H9 (cell line): ENCODE measurements around the gene PACSIN2. TPM values are rescaled to one million over a fixed set of nuclear protein-coding genes. Genes with fewer than 3 reads are reported as not detected.

Experiments used
- DNase-seq: peaks from one replicate; pipeline ENCODE4 v3.0.0-alpha.2; 2017
- H2AFZ ChIP-seq: one replicate; pipeline ENCODE4 v1.6.1; 2013; ENCODE audit warnings: mild to moderate bottlenecking, low read length, control low read depth, moderate library complexity
- H2AK5ac ChIP-seq: 2 replicates; pipeline ENCODE4 v1.6.1; 2013; ENCODE audit warnings: low read length, control low read depth, mixed read lengths; ENCODE audit not compliant: insufficient read length
- H2BK120ac ChIP-seq: one replicate; pipeline ENCODE4 v1.6.1; 2013; ENCODE audit warnings: low read depth, mild to moderate bottlenecking, low read length, control low read depth, inconsistent platforms; ENCODE audit not compliant: poor library complexity, severe bottlenecking
- H2BK12ac ChIP-seq: 2 replicates; pipeline ENCODE4 v1.6.1; 2013; ENCODE audit warnings: low read length, control low read depth, mixed read lengths, low read depth; ENCODE audit not compliant: insufficient read length
- H2BK15ac ChIP-seq: 2 replicates; pipeline ENCODE4 v1.6.1; 2013; ENCODE audit warnings: low read depth, low read length, control low read depth
- H2BK20ac ChIP-seq: one replicate; pipeline ENCODE4 v1.6.1; 2013; ENCODE audit warnings: low read depth, mild to moderate bottlenecking, low read length, control low read depth, inconsistent platforms; ENCODE audit not compliant: poor library complexity, severe bottlenecking
- H2BK5ac ChIP-seq: 2 replicates; pipeline ENCODE4 v1.6.1; 2013; ENCODE audit warnings: low read length, control low read depth, mixed read lengths; ENCODE audit not compliant: insufficient read length
- H3K14ac ChIP-seq: 2 replicates; pipeline ENCODE4 v1.6.1; 2013; ENCODE audit warnings: low read length, control low read depth; ENCODE audit not compliant: insufficient read depth
- H3K18ac ChIP-seq: 2 replicates; pipeline ENCODE4 v1.6.1; 2013; ENCODE audit warnings: low read depth, mild to moderate bottlenecking, mixed read lengths, low read length, control low read depth; ENCODE audit not compliant: insufficient read length
- H3K23ac ChIP-seq: 2 replicates; pipeline ENCODE4 v1.6.1; 2013; ENCODE audit warnings: low read length, control low read depth, mixed read lengths, low read depth; ENCODE audit not compliant: insufficient read length
- H3K23me2 ChIP-seq: 2 replicates; pipeline ENCODE4 v1.6.1; 2013; ENCODE audit warnings: low read depth, mild to moderate bottlenecking, mixed read lengths, low read length, control low read depth; ENCODE audit not compliant: insufficient read length, poor library complexity, severe bottlenecking
- H3K27ac ChIP-seq: 2 replicates; pipeline ENCODE4 v1.5.1; 2013; ENCODE audit warnings: low read length, control low read depth, mixed read lengths, low read depth; ENCODE audit not compliant: insufficient read length
- H3K27me3 ChIP-seq: 2 replicates; pipeline ENCODE4 v1.6.1; 2013; ENCODE audit warnings: low read length, control low read depth, inconsistent platforms; ENCODE audit not compliant: insufficient read depth
- H3K4ac ChIP-seq: 2 replicates; pipeline ENCODE4 v1.6.1; 2013; ENCODE audit warnings: low read depth, mild to moderate bottlenecking, control low read depth, inconsistent platforms, low read length, moderate library complexity
- H3K4me1 ChIP-seq: 2 replicates; pipeline ENCODE4 v1.6.1; 2013; ENCODE audit warnings: low read length, control low read depth, inconsistent platforms; ENCODE audit not compliant: insufficient read depth
- H3K4me2 ChIP-seq: 2 replicates; pipeline ENCODE4 v1.6.1; 2013; ENCODE audit warnings: low read length, control low read depth, mixed read lengths; ENCODE audit not compliant: insufficient read length, insufficient read depth
- H3K56ac ChIP-seq: 2 replicates; pipeline ENCODE4 v1.6.1; 2013; ENCODE audit warnings: low read depth, mild to moderate bottlenecking, mixed read lengths, low read length, control low read depth; ENCODE audit not compliant: insufficient read length
- H3K79me1 ChIP-seq: 2 replicates; pipeline ENCODE4 v1.6.1; 2013; ENCODE audit warnings: low read depth, mild to moderate bottlenecking, moderate library complexity, low read length, control low read depth, inconsistent platforms; ENCODE audit not compliant: insufficient read depth, poor library complexity, severe bottlenecking
- H3K79me2 ChIP-seq: 2 replicates; pipeline ENCODE4 v1.6.1; 2013; ENCODE audit warnings: low read length, control low read depth, inconsistent platforms; ENCODE audit not compliant: insufficient read depth
- H3K9ac ChIP-seq: 2 replicates; pipeline ENCODE4 v1.6.1; 2013; ENCODE audit warnings: low read length, control low read depth, mixed read lengths; ENCODE audit not compliant: insufficient read length; ENCODE audit errors: extremely low read depth
- H3K9me3 ChIP-seq: one replicate; pipeline ENCODE4 v1.6.1; 2013; ENCODE audit warnings: low read depth, low read length, inconsistent platforms; ENCODE audit not compliant: control insufficient read depth
- H3T11ph ChIP-seq: one replicate; pipeline ENCODE4 v1.6.1; 2013; ENCODE audit warnings: mild to moderate bottlenecking, low read length, control low read depth, inconsistent platforms
- H4K20me1 ChIP-seq: one replicate; pipeline ENCODE4 v1.6.1; 2013; ENCODE audit not compliant: control insufficient read depth, insufficient read length, insufficient read depth
- H4K5ac ChIP-seq: 2 replicates; pipeline ENCODE4 v1.6.1; 2013; ENCODE audit warnings: low read depth, mild to moderate bottlenecking, mixed read lengths, low read length, control low read depth; ENCODE audit not compliant: insufficient read length
- H4K8ac ChIP-seq: replicated peaks from 2 replicates; pipeline ENCODE4 v1.6.1; 2013; ENCODE audit warnings: low read length, control low read depth, mixed read lengths, low read depth; ENCODE audit not compliant: insufficient read length
- H4K91ac ChIP-seq: 2 replicates; pipeline ENCODE4 v1.6.1; 2013; ENCODE audit warnings: low read depth, mild to moderate bottlenecking, moderate library complexity, mixed read lengths, low read length, control low read depth; ENCODE audit not compliant: insufficient read length
- H3K27ac Mint-ChIP-seq, 3 experiments: 2 replicates in 2 of 3; 3 replicates in 1 of 3; pipeline ENCODE4 v1.8.0; 2020 to 2021; ENCODE audit warnings: mixed read lengths in 3 of 3, mild to moderate bottlenecking in 1 of 3, moderate library complexity in 1 of 3
- H3K27me3 Mint-ChIP-seq: 2 replicates; pipeline ENCODE4 v1.8.0; 2021; ENCODE audit warnings: low read depth, mild to moderate bottlenecking, moderate library complexity, mixed read lengths
- H3K36me3 Mint-ChIP-seq, 3 experiments: 2 replicates in 2 of 3; 3 replicates in 1 of 3; pipeline ENCODE4 v1.8.0; 2020 to 2021; ENCODE audit warnings: low read depth in 3 of 3, mixed read lengths in 3 of 3; ENCODE audit not compliant: insufficient read depth in 1 of 3
- H3K4me1 Mint-ChIP-seq, 2 experiments: 2 replicates each; pipeline ENCODE4 v1.8.0; 2020; ENCODE audit warnings: mixed read lengths in 2 of 2
- H3K4me3 Mint-ChIP-seq, 2 experiments: 2 replicates in 1 of 2; 3 replicates in 1 of 2; pipeline ENCODE4 v1.8.0; 2020 to 2021; ENCODE audit warnings: mild to moderate bottlenecking in 2 of 2, mixed read lengths in 2 of 2, moderate library complexity in 1 of 2
- H3K9me3 Mint-ChIP-seq, 2 experiments: 2 replicates in 1 of 2; 3 replicates in 1 of 2; pipeline ENCODE4 v1.8.0; 2020; ENCODE audit warnings: mild to moderate bottlenecking in 2 of 2, mixed read lengths in 2 of 2, moderate library complexity in 1 of 2
- WGBS: extraction: QIAGEN DNeasy Blood & Tissue Kit; methylation state at CpG from one replicate; pipeline ENCODE4 v1.1.7; 2013; ENCODE audit warnings: missing lambda C conversion rate, low lambda C conversion rate, mixed read lengths; ENCODE audit not compliant: insufficient read length; ENCODE audit errors: extremely low coverage; 5-methylcytosine and 5-hydroxymethylcytosine counted together
- total RNA-seq: library from RNA; stranded (reverse); gene quantifications from 2 replicates; pipeline ENCODE4 v1.2.1, GENCODE V29; 2021
- TF ChIP-seq, protein P1 (sequence below): fragments of 200-600 bp; sonication (generic); conservative IDR thresholded peaks from 3 replicates; pipeline ENCODE4 v1.8.0; 2021; ENCODE audit warnings: antibody characterized with exemption, mild to moderate bottlenecking

The PACSIN2 gene
- total RNA-seq, 1 experiment from 2014 or later: 62.3 TPM

DNA sequence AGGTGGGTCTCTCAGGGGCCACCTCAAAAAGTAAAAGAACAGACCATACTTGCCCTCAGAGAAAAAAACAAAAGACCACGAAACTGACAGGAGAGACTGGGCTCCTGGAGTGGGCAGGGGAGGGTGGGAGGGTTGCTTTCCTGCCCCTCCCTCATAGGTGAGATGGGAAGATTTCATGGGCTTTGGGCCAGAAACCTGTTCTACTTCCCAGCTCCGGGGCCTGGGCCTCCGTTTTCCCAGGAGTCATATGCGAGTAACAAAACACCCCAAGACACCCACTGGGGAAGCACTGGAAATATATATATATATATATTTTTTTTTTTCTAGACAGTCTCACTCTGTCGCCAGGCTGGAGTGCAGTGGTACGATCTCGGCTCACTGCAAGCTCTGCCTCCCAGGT is 42.7 kb upstream of the PACSIN2 start:
- Histone ChIP-seq H3K79me2 (no peaks in the 10 kb centered on the region), H3K18ac (no peak overlapping the region), H2BK5ac (no peak overlapping the region), H3K4me1 (no peaks in the 10 kb centered on the region), H4K5ac (no peak overlapping the region), H4K20me1 (no peaks in the 10 kb centered on the region), H2BK20ac (no peak overlapping the region), H3K23ac (no peak overlapping the region), H2BK15ac (no peak overlapping the region), H3K27ac (no peak overlapping the region), H3K9ac (no peak overlapping the region), H3K4me2 (no peak overlapping the region), H3K23me2 (no peaks in the 10 kb centered on the region), H2BK120ac (no peak overlapping the region), H2AFZ (no peak overlapping the region), H2AK5ac (no peak overlapping the region), H3K4ac (no peak overlapping the region), H3T11ph (no peak overlapping the region), H3K79me1 (no peaks in the 10 kb centered on the region), H4K8ac (no peak overlapping the region), H4K91ac (no peak overlapping the region), H3K9me3 (no peaks in the 10 kb centered on the region), H3K27me3 (no peaks in the 10 kb centered on the region), H3K56ac (no peak overlapping the region), H3K14ac (no peak overlapping the region), H2BK12ac (no peak overlapping the region)
- Mint-ChIP-seq H3K36me3 (no peaks in the 10 kb centered on the region; a peak in 1 of 7 replicates), H3K9me3 (no peaks in the 10 kb centered on the region), H3K4me1 (peaks cover 0 to 7% of the 10 kb centered on the region in 2 experiments; a peak in 1 of 4 replicates), H3K27me3 (no peaks in the 10 kb centered on the region), H3K27ac (peak overlapping the region in 1 of 3 experiments; percentile 96; a peak in 1 of 7 replicates), H3K4me3 (no peak overlapping the region)
- TF ChIP-seq, protein P1, sequence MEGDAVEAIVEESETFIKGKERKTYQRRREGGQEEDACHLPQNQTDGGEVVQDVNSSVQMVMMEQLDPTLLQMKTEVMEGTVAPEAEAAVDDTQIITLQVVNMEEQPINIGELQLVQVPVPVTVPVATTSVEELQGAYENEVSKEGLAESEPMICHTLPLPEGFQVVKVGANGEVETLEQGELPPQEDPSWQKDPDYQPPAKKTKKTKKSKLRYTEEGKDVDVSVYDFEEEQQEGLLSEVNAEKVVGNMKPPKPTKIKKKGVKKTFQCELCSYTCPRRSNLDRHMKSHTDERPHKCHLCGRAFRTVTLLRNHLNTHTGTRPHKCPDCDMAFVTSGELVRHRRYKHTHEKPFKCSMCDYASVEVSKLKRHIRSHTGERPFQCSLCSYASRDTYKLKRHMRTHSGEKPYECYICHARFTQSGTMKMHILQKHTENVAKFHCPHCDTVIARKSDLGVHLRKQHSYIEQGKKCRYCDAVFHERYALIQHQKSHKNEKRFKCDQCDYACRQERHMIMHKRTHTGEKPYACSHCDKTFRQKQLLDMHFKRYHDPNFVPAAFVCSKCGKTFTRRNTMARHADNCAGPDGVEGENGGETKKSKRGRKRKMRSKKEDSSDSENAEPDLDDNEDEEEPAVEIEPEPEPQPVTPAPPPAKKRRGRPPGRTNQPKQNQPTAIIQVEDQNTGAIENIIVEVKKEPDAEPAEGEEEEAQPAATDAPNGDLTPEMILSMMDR: no peak
- no CpG with 5 or more reads among the region's 7 CpGs for WGBS
- DNase-seq: no peak
